Panc1 (cell line): ENCODE measurements around the gene HMGN3. TPM values are rescaled to one million over a fixed set of nuclear protein-coding genes. Genes with fewer than 3 reads are reported as not detected.

ENCODE experiments used
- ATAC-seq: fragments of 200-7000 bp; cut with Tn5 transposase; 2 replicates; pipeline ENCODE4 v1.9.1; 2020; ENCODE audit warnings: mild to moderate bottlenecking, moderate library complexity
- BruUV-seq: library from RNA; stranded (reverse); fragments of 400-500 nt; replicated peaks from 2 replicates; lab custom pipeline; 2021; lab: Mats Ljungman, UMichigan
- CTCF ChIA-PET: fragments of 300-600 bp; sonication (Branson Sonifier 250); formaldehyde crosslinking; loops from one replicate; lab custom pipeline; 2022; ENCODE audit warnings: antibody characterized with exemption; lab: Charles Lee
- POLR2A ChIA-PET: fragments of 300-600 bp; sonication (Branson Sonifier 250); formaldehyde crosslinking; loops from one replicate; lab custom pipeline; 2022; ENCODE audit warnings: antibody characterized with exemption; lab: Charles Lee
- DNase-seq: peaks from one replicate; pipeline ENCODE4 v3.0.0-alpha.2; 2010; ENCODE audit warnings: low read depth, low spot score
- H3K27ac ChIP-seq: 2 replicates; pipeline ENCODE4 v1.5.1; 2011; ENCODE audit warnings: mild to moderate bottlenecking, low read length, inconsistent platforms
- H3K27me3 ChIP-seq: fragments of 200-500 bp; sonication (Bioruptor generic); 2 replicates; pipeline ENCODE4 v1.6.0; 2014; ENCODE audit warnings: low read length, inconsistent platforms; ENCODE audit not compliant: control insufficient read depth, insufficient read depth
- H3K36me3 ChIP-seq: fragments of 200-500 bp; sonication (Bioruptor generic); 2 replicates; pipeline ENCODE4 v1.5.1; 2014; ENCODE audit warnings: inconsistent platforms, mild to moderate bottlenecking, low read length, moderate library complexity; ENCODE audit not compliant: control insufficient read depth, insufficient read depth
- H3K4me1 ChIP-seq: 2 replicates; pipeline ENCODE4 v1.5.1; 2011; ENCODE audit warnings: inconsistent platforms, mild to moderate bottlenecking, low read length, moderate library complexity; ENCODE audit not compliant: control insufficient read depth, insufficient read depth
- H3K4me3 ChIP-seq, 2 experiments: 2 replicates each; pipeline ENCODE4 v1.5.1; 2011 to 2012; ENCODE audit warnings: low read depth in 2 of 2, low read length in 2 of 2, mild to moderate bottlenecking in 2 of 2, inconsistent platforms in 1 of 2, moderate library complexity in 1 of 2
- H3K9me3 ChIP-seq: fragments of 200-500 bp; sonication (Bioruptor generic); 2 replicates; pipeline ENCODE4 v1.5.1; 2014; ENCODE audit warnings: low read depth, mild to moderate bottlenecking, inconsistent platforms, low read length, moderate library complexity; ENCODE audit not compliant: control insufficient read depth, insufficient read depth
- POLR2AphosphoS5 ChIP-seq: IDR thresholded peaks from 2 replicates; pipeline ENCODE4 v1.6.1; 2012; ENCODE audit warnings: mild to moderate bottlenecking, low read depth, low read length, moderate library complexity
- SIN3A ChIP-seq: IDR thresholded peaks from 2 replicates; pipeline ENCODE4 v1.6.1; 2012; ENCODE audit warnings: low read depth, mild to moderate bottlenecking, low read length, moderate library complexity, borderline replicate concordance; ENCODE audit not compliant: insufficient read depth
- TCF7L2 ChIP-seq: IDR thresholded peaks from 2 replicates; pipeline ENCODE4 v1.6.1; 2011; ENCODE audit warnings: mild to moderate bottlenecking, low read depth, low read length, inconsistent platforms
- in situ Hi-C: cut with HindIII; loops from 2 replicates; pipeline ENCODE4 v1.10.0; 2016; ENCODE audit warnings: low sequenced_read_pairs, low pct_unique_long_range_greater_than_20kb
- intact Hi-C: fragments of 100-400 bp; cut with micrococcal nuclease; formaldehyde crosslinking; loops from one replicate; pipeline ENCODE4 v1.10.0; 2022; ENCODE audit not compliant: unreplicated experiment
- total RNA-seq: library from RNA; stranded (reverse); gene quantifications from one replicate; pipeline ENCODE4 v1.2.1, GENCODE V29; 2021; ENCODE audit not compliant: unreplicated experiment
- TF ChIP-seq, protein P1 (sequence below), 2 experiments: IDR thresholded peaks; 2 replicates each; pipeline ENCODE4 v1.6.1; 2011 to 2012; ENCODE audit warnings: low read depth in 2 of 2, control low read depth in 1 of 2, low read length in 1 of 2, mild to moderate bottlenecking in 1 of 2, moderate library complexity in 1 of 2; ENCODE audit not compliant: insufficient read depth in 1 of 2
- TF ChIP-seq, protein P2 (sequence below): fragments of 450-650 bp; IDR thresholded peaks from 2 replicates; pipeline ENCODE4 v1.5.1; 2017; ENCODE audit warnings: mild to moderate bottlenecking

HMGN3 gene
- total RNA-seq, 1 experiment from 2014 or later = 52.0 TPM

DNA sequence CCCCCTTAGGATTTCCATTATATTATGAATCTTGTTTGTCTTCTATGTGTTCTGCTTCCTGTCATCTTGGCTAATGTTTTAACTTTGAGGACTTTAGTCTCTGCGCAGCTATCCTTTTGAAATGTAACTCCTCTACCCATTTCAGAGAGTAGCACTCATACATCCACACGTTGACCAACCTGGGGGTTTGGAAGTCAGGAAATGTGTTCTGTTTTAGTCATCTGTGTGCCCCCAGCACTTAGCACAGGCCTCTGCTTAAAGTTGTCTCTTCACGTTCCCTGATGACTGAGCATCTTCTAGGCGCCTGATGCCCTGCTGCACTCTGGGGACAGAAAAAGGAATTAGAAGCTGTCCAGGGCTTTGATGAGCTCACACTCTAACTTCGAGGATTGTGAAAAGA, 47.9 kb downstream of the HMGN3 start:
- ATAC-seq (no peak), DNase-seq (no peak)
- intact Hi-C loops (no loop called here), in situ Hi-C loops (no loop called here)
- Histone ChIP-seq H3K9me3 (no peaks in the 10 kb centered on the region), H3K4me1 (no peaks in the 10 kb centered on the region), H3K27me3 (no peaks in the 10 kb centered on the region), H3K36me3 (no peaks in the 10 kb centered on the region), H3K27ac (no peak overlapping the region), H3K4me3 (no peak overlapping the region)
- ChIA-PET POLR2A (no interaction called here), CTCF (no interaction called here)
- TF ChIP-seq, protein P1, sequence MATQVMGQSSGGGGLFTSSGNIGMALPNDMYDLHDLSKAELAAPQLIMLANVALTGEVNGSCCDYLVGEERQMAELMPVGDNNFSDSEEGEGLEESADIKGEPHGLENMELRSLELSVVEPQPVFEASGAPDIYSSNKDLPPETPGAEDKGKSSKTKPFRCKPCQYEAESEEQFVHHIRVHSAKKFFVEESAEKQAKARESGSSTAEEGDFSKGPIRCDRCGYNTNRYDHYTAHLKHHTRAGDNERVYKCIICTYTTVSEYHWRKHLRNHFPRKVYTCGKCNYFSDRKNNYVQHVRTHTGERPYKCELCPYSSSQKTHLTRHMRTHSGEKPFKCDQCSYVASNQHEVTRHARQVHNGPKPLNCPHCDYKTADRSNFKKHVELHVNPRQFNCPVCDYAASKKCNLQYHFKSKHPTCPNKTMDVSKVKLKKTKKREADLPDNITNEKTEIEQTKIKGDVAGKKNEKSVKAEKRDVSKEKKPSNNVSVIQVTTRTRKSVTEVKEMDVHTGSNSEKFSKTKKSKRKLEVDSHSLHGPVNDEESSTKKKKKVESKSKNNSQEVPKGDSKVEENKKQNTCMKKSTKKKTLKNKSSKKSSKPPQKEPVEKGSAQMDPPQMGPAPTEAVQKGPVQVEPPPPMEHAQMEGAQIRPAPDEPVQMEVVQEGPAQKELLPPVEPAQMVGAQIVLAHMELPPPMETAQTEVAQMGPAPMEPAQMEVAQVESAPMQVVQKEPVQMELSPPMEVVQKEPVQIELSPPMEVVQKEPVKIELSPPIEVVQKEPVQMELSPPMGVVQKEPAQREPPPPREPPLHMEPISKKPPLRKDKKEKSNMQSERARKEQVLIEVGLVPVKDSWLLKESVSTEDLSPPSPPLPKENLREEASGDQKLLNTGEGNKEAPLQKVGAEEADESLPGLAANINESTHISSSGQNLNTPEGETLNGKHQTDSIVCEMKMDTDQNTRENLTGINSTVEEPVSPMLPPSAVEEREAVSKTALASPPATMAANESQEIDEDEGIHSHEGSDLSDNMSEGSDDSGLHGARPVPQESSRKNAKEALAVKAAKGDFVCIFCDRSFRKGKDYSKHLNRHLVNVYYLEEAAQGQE (IDR thresholded peaks at IDR 0.05; ENCODE audit: insufficient read depth in 1 of 2, low read depth in 2 of 2, low read length in 1 of 2) = no peak
- TF ChIP-seq POLR2AphosphoS5 (no peak), SIN3A (no peak), TCF7L2 (no peak)
- TF ChIP-seq, protein P2, sequence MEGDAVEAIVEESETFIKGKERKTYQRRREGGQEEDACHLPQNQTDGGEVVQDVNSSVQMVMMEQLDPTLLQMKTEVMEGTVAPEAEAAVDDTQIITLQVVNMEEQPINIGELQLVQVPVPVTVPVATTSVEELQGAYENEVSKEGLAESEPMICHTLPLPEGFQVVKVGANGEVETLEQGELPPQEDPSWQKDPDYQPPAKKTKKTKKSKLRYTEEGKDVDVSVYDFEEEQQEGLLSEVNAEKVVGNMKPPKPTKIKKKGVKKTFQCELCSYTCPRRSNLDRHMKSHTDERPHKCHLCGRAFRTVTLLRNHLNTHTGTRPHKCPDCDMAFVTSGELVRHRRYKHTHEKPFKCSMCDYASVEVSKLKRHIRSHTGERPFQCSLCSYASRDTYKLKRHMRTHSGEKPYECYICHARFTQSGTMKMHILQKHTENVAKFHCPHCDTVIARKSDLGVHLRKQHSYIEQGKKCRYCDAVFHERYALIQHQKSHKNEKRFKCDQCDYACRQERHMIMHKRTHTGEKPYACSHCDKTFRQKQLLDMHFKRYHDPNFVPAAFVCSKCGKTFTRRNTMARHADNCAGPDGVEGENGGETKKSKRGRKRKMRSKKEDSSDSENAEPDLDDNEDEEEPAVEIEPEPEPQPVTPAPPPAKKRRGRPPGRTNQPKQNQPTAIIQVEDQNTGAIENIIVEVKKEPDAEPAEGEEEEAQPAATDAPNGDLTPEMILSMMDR = no peak
- no TSS peak for BruUV-seq

DNA sequence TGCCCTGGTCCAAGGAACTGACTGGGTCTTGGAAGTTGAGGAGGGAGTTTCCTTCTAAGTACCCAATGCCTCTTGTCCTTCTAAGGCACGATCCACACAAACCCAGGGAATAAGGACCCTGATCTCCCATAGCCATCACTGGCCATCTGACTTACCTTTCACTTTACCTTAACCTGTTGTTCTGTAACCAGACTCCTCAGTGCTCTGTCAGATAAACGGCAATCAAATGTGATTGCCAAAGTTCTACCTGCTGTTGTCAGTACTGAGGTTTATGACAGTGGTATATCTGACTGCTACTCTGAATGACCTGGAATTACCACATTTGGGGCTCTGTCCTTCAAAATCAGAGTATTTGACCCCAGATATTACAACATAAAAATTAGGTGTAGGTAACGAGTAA, 49.8 kb downstream of the HMGN3 start:
- H3K4me3 ChIP-seq = no peak overlapping the region
- no peaks in the 10 kb centered on the region for H3K4me1 ChIP-seq
- TF ChIP-seq, protein P2 = no peak
- CTCF ChIA-PET = no interaction called here
- in situ Hi-C loops (no loop called here), intact Hi-C loops (no loop called here)
- no peak for DNase-seq
- no peak for ATAC-seq
- H3K27ac ChIP-seq = no peak overlapping the region
- POLR2A ChIA-PET = no interaction called here
- no peaks in the 10 kb centered on the region for H3K36me3 ChIP-seq
- no peaks in the 10 kb centered on the region for H3K27me3 ChIP-seq
- no peaks in the 10 kb centered on the region for H3K9me3 ChIP-seq
- BruUV-seq = no TSS peak

DNA sequence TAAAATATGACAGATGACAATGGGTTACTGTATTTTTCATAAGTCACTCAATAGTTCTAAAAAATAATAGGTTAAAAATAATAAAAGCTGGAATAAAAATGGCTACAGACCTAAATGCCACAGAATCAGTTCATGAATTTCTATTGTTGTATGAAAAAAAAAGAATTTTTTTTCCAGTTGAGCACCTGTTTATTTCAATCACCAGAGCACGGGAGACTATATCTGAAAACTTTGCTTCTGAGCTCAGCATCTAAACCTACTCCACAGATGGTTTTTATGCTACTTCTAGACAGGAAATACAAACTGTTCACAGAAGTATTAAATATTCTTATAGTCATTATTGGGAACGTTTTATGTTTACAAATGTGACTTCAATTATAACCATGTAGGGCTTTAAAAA, 50.4 kb downstream of the HMGN3 start:
- POLR2A ChIA-PET = no interaction called here
- TF ChIP-seq POLR2AphosphoS5 (no peak), SIN3A (no peak), TCF7L2 (no peak)
- TF ChIP-seq, protein P1 (IDR thresholded peaks at IDR 0.05; ENCODE audit: insufficient read depth in 1 of 2, low read depth in 2 of 2, low read length in 1 of 2) = no peak
- TF ChIP-seq, protein P2 = no peak

More for the DNA sequence above, 50.4 kb downstream of the HMGN3 start:
- no peaks in the 10 kb centered on the region for H3K36me3 ChIP-seq
- intact Hi-C loops = no loop called here
- no TSS peak for BruUV-seq
- no peaks in the 10 kb centered on the region for H3K4me1 ChIP-seq
- no peak overlapping the region for H3K27ac ChIP-seq
- CTCF ChIA-PET = no interaction called here
- in situ Hi-C loops = no loop called here
- H3K9me3 ChIP-seq = no peaks in the 10 kb centered on the region
- DNase-seq (no peak), ATAC-seq (no peak)
- no peaks in the 10 kb centered on the region for H3K27me3 ChIP-seq
- H3K4me3 ChIP-seq = no peak overlapping the region
